Peyer's patch (tissue), 4 donors: Measurements from ENCODE around the gene PRMT5.

Experiments
- POLR2A ChIP-seq, 2 donors: fragments of 450-650 bp; IDR thresholded peaks; one replicate each; pipeline ENCODE4 v1.5.1; 2017; ENCODE audit warnings: antibody characterized with exemption in 2 of 2, mild to moderate bottlenecking in 2 of 2, moderate library complexity in 2 of 2
- TF ChIP-seq, protein P1 (sequence below), 6 experiments: fragments of 450-650 bp in 4 of 6; fragments of 200-600 bp in 2 of 6; sonication (generic) in 1 of 6; IDR thresholded peaks; one replicate each; pipeline ENCODE4 v1.5.1; 2017 to 2019; ENCODE audit warnings: antibody characterized with exemption in 6 of 6, mild to moderate bottlenecking in 3 of 6, moderate library complexity in 1 of 6

DNA sequence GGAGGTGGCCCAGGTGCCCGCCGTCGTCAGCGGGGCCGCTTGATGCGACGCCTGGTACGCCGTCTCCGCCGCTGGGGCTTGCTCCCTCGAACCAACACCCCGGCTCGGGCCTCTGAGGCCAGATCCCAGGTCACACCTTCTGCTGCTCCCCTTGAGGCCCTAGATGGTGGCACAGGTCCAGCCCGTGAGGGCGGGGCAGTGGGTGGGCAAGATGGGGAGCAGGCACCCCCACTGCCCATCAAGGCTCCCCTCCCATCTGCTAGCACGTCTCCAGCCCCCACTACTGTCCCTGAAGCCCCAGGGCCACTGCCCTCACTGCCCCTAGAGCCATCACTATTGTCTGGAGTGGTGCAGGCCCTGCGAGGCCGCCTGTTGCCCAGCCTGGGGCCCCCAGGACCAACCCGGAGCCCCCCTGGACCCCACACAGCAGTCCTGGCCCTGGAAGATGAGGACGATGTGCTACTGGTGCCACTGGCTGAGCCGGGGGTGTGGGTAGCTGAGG is 52.1 kb downstream of the PRMT5 start:
- TF ChIP-seq, protein P1, sequence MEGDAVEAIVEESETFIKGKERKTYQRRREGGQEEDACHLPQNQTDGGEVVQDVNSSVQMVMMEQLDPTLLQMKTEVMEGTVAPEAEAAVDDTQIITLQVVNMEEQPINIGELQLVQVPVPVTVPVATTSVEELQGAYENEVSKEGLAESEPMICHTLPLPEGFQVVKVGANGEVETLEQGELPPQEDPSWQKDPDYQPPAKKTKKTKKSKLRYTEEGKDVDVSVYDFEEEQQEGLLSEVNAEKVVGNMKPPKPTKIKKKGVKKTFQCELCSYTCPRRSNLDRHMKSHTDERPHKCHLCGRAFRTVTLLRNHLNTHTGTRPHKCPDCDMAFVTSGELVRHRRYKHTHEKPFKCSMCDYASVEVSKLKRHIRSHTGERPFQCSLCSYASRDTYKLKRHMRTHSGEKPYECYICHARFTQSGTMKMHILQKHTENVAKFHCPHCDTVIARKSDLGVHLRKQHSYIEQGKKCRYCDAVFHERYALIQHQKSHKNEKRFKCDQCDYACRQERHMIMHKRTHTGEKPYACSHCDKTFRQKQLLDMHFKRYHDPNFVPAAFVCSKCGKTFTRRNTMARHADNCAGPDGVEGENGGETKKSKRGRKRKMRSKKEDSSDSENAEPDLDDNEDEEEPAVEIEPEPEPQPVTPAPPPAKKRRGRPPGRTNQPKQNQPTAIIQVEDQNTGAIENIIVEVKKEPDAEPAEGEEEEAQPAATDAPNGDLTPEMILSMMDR (IDR thresholded peaks at IDR 0.05): no peak
- no peak for TF ChIP-seq POLR2A (IDR thresholded peaks at IDR 0.05)
